GM13976 (cell line): Measurements from ENCODE around the gene CACNB4.

ENCODE experiments used
- DNase-seq: peaks from one replicate; pipeline ENCODE4 v3.0.0; 2012; ENCODE audit warnings: low spot score
- in situ Hi-C: fragments of 300-500 bp; cut with MboI; formaldehyde crosslinking; loops from one replicate; pipeline ENCODE4 v1.12.0; 2022; ENCODE audit warnings: low sequenced_read_pairs, mixed read lengths, inconsistent platforms; ENCODE audit not compliant: unreplicated experiment
- TF ChIP-seq, protein P1 (sequence below): IDR thresholded peaks from 2 replicates; pipeline ENCODE4 v1.5.1; 2012; ENCODE audit warnings: borderline replicate concordance, mild to moderate bottlenecking; ENCODE audit not compliant: insufficient read depth; ENCODE audit errors: extremely low read depth, missing control alignments, control extremely low read depth

The CACNB4 gene

GRCh38 chr2:152078662-152079061, 20.2 kb downstream of the CACNB4 start:
- in situ Hi-C loops: no loop called here
- DNase-seq: no peak
- TF ChIP-seq, protein P1, sequence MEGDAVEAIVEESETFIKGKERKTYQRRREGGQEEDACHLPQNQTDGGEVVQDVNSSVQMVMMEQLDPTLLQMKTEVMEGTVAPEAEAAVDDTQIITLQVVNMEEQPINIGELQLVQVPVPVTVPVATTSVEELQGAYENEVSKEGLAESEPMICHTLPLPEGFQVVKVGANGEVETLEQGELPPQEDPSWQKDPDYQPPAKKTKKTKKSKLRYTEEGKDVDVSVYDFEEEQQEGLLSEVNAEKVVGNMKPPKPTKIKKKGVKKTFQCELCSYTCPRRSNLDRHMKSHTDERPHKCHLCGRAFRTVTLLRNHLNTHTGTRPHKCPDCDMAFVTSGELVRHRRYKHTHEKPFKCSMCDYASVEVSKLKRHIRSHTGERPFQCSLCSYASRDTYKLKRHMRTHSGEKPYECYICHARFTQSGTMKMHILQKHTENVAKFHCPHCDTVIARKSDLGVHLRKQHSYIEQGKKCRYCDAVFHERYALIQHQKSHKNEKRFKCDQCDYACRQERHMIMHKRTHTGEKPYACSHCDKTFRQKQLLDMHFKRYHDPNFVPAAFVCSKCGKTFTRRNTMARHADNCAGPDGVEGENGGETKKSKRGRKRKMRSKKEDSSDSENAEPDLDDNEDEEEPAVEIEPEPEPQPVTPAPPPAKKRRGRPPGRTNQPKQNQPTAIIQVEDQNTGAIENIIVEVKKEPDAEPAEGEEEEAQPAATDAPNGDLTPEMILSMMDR: no peak

- no peak for DNase-seq
- TF ChIP-seq, protein P1: no peak
- in situ Hi-C loops: no loop called here
Observed at GRCh38 chr2:152078023-152078422, 20.8 kb downstream of the CACNB4 start.

- in situ Hi-C loops: no loop called here
- TF ChIP-seq, protein P1: no peak
- DNase-seq: no peak
Observed at GRCh38 chr2:152075461-152076050, 23.3 kb downstream of the CACNB4 start.

DNA sequence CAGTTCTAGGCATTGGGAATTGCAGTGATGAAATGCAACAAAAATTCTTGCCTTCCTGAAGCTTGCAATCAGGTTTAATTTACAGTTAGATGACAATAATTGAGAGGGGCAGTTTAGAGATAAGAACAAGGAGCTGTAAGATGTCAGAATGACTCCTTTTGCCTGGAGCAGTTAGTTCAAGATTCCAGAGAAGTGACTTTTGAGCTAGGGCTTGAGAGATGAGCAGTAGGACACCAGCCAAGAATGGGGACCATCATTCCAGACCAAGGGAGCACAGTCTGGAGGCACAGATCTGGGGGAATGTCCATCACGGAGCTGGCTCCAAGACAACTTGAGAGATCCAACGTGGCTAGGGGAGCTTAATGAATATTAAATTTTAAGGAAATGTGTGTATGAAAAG, 26.8 kb downstream of the CACNB4 start:
- TF ChIP-seq, protein P1: no peak
- no peak for DNase-seq
- in situ Hi-C loops: no loop called here

- DNase-seq: no peak
- in situ Hi-C loops: no loop called here
- TF ChIP-seq, protein P1: no peak
Observed at GRCh38 chr2:152071518-152071917, 27.3 kb downstream of the CACNB4 start.

- peak; percentile 69 for DNase-seq
- TF ChIP-seq, protein P1: no peak
- in situ Hi-C loops: no loop called here
Observed at GRCh38 chr2:152071092-152071491, 27.8 kb downstream of the CACNB4 start.
